HCT116 (cell line): ENCODE data around the gene CDK10. TPM values are rescaled to one million over a fixed set of nuclear protein-coding genes. Genes with fewer than 3 reads are reported as not detected.

ENCODE experiments used
- ATAC-seq: fragments of 200-7000 bp; cut with Tn5 transposase; 2 replicates; pipeline ENCODE4 v1.9.1; 2020; ENCODE audit warnings: mild to moderate bottlenecking, moderate library complexity
- BruUV-seq: library from RNA; stranded (reverse); fragments of 400-500 nt; replicated peaks from 2 replicates; lab custom pipeline; 2021; lab: Mats Ljungman, UMichigan
- CTCF ChIA-PET: fragments of 300-600 bp; sonication (Branson Sonifier 250); formaldehyde crosslinking; loops from one replicate; lab custom pipeline; 2021; ENCODE audit warnings: antibody characterized with exemption; lab: Charles Lee
- POLR2A ChIA-PET: fragments of 300-600, 350-600 bp; sonication (Branson Sonifier 250); formaldehyde crosslinking; loops from one replicate; lab custom pipeline; 2021; ENCODE audit warnings: antibody characterized with exemption; lab: Charles Lee
- RAD21 ChIA-PET, 2 experiments: fragments of 300-600 bp; sonication (Branson Sonifier 250); formaldehyde crosslinking; loops; one replicate each; lab custom pipeline; 2023; ENCODE audit warnings: low total read pairs in 2 of 2; ENCODE audit not compliant: uncharacterized antibody in 2 of 2, unreplicated experiment in 2 of 2, low non-redundant PET in 1 of 2; lab: Charles Lee
- DNase-seq: peaks from one replicate; pipeline ENCODE4 v3.0.0-alpha.2; 2010; ENCODE audit warnings: low read depth, low spot score
- H2AFZ ChIP-seq: fragments of 200-600 bp; shearing (Covaris generic), sonication (generic); 2 replicates; pipeline ENCODE4 v1.6.1; 2017; ENCODE audit warnings: low read depth, mixed run types, mixed read lengths, antibody characterized with exemption, low read length; ENCODE audit not compliant: poor library complexity, severe bottlenecking
- H3K27ac ChIP-seq: 2 replicates; pipeline ENCODE4 v1.5.1; 2012; ENCODE audit warnings: low read depth, low read length
- H3K27me3 ChIP-seq: fragments of 200-600 bp; sonication (generic); 2 replicates; pipeline ENCODE4 v1.6.1; 2016; ENCODE audit warnings: mixed run types, low read length, mixed read lengths; ENCODE audit not compliant: insufficient read depth
- H3K36me3 ChIP-seq, 2 experiments: fragments of 200-500 bp in 1 of 2; fragments of 200-600 bp in 1 of 2; sonication (Bioruptor generic) in 1 of 2; sonication (generic) in 1 of 2; 2 replicates each; pipeline versions ENCODE4 v1.5.1 to v1.6.1; 2014 to 2016; ENCODE audit warnings: low read length in 2 of 2, inconsistent platforms in 1 of 2, mixed read lengths in 1 of 2, mixed run types in 1 of 2; ENCODE audit not compliant: insufficient read depth in 2 of 2, control insufficient read depth in 1 of 2
- H3K4me1 ChIP-seq, 2 experiments: fragments of 200-600 bp in 1 of 2; sonication (generic) in 1 of 2; 2 replicates each; pipeline versions ENCODE4 v1.5.1 to v1.6.1; 2012 to 2017; ENCODE audit warnings: low read length in 2 of 2, inconsistent platforms in 1 of 2, mild to moderate bottlenecking in 1 of 2, mixed read lengths in 1 of 2, mixed run types in 1 of 2, moderate library complexity in 1 of 2; ENCODE audit not compliant: insufficient read depth in 2 of 2, control insufficient read depth in 1 of 2
- H3K4me2 ChIP-seq: fragments of 200-600 bp; sonication (generic); 2 replicates; pipeline ENCODE4 v1.6.1; 2017; ENCODE audit warnings: mixed run types, low read length, mixed read lengths
- H3K4me3 ChIP-seq, 2 experiments: fragments of 200-600 bp in 1 of 2; sonication (generic) in 1 of 2; replicated peaks in 1 of 2; 2 replicates each; pipeline ENCODE4 v1.5.1; 2011 to 2016; ENCODE audit warnings: low read length in 2 of 2, control low read depth in 1 of 2, low read depth in 1 of 2, mild to moderate bottlenecking in 1 of 2, mixed read lengths in 1 of 2, mixed run types in 1 of 2
- H3K79me2 ChIP-seq: fragments of 200-600 bp; sonication (generic); 2 replicates; pipeline ENCODE4 v1.6.1; 2017; ENCODE audit warnings: mild to moderate bottlenecking, mixed run types, low read length, moderate library complexity, mixed read lengths; ENCODE audit not compliant: insufficient read depth
- H3K9ac ChIP-seq: fragments of 200-600 bp; sonication (generic); 2 replicates; pipeline ENCODE4 v1.6.1; 2016; ENCODE audit warnings: low read length, mixed read lengths
- H3K9me2 ChIP-seq: fragments of 200-600 bp; sonication (generic), shearing (Covaris generic); 2 replicates; pipeline ENCODE4 v1.6.1; 2017; ENCODE audit warnings: mixed run types, mild to moderate bottlenecking, moderate library complexity; ENCODE audit not compliant: insufficient read depth
- H3K9me3 ChIP-seq, 2 experiments: fragments of 200-500 bp in 1 of 2; fragments of 200-600 bp in 1 of 2; sonication (Bioruptor generic) in 1 of 2; sonication (generic) in 1 of 2; 2 replicates each; pipeline ENCODE4 v1.6.1; 2014 to 2017; ENCODE audit warnings: low read length in 2 of 2, mixed read lengths in 2 of 2, inconsistent platforms in 1 of 2, low read depth in 1 of 2, mild to moderate bottlenecking in 1 of 2, mixed run types in 1 of 2, moderate library complexity in 1 of 2; ENCODE audit not compliant: control insufficient read depth in 1 of 2, insufficient read depth in 1 of 2
- H4K20me1 ChIP-seq: fragments of 200-600 bp; sonication (generic), shearing (Covaris generic); 2 replicates; pipeline ENCODE4 v1.6.1; 2017; ENCODE audit warnings: mixed run types, mild to moderate bottlenecking, moderate library complexity; ENCODE audit not compliant: insufficient read depth
- ATF3 ChIP-seq: IDR thresholded peaks from 2 replicates; pipeline ENCODE4 v1.6.1; 2012
- CBX3 ChIP-seq: IDR thresholded peaks from 2 replicates; pipeline ENCODE4 v1.6.1; 2012; ENCODE audit warnings: low read depth
- CEBPB ChIP-seq: IDR thresholded peaks from 2 replicates; pipeline ENCODE4 v1.6.1; 2012; ENCODE audit warnings: low read depth
- EGR1 ChIP-seq: IDR thresholded peaks from 2 replicates; pipeline ENCODE4 v1.6.1; 2012; ENCODE audit warnings: low read depth
- ELF1 ChIP-seq: IDR thresholded peaks from 2 replicates; pipeline ENCODE4 v1.6.1; 2012; ENCODE audit warnings: low read depth, borderline replicate concordance
- EZH2 ChIP-seq: fragments of 200-600 bp; sonication (generic); IDR thresholded peaks from 2 replicates; pipeline ENCODE4 v1.6.1; 2017; ENCODE audit warnings: antibody characterized with exemption, mixed run types
- EZH2phosphoT487 ChIP-seq: fragments of 200-600 bp; IDR thresholded peaks from 2 replicates; pipeline ENCODE4 v1.6.1; 2018; ENCODE audit warnings: antibody characterized with exemption, borderline replicate concordance
- FOSL1 ChIP-seq: IDR thresholded peaks from 2 replicates; pipeline ENCODE4 v1.6.1; 2012; ENCODE audit warnings: low read depth
- JUND ChIP-seq: IDR thresholded peaks from 2 replicates; pipeline ENCODE4 v1.6.1; 2012
- POLR2AphosphoS5 ChIP-seq: IDR thresholded peaks from 2 replicates; pipeline ENCODE4 v1.6.1; 2011; ENCODE audit warnings: mild to moderate bottlenecking, low read depth, low read length, moderate library complexity
- RAD21 ChIP-seq: IDR thresholded peaks from 2 replicates; pipeline ENCODE4 v1.6.1; 2012; ENCODE audit warnings: low read depth, mild to moderate bottlenecking
- SP1 ChIP-seq: IDR thresholded peaks from 2 replicates; pipeline ENCODE4 v1.6.1; 2012; ENCODE audit warnings: low read depth
- TCF7L2 ChIP-seq: IDR thresholded peaks from 2 replicates; pipeline ENCODE4 v1.7.0; 2011; ENCODE audit warnings: borderline replicate concordance, inconsistent platforms; ENCODE audit not compliant: insufficient read depth, insufficient read length; ENCODE audit errors: extremely low read depth
- ZBTB33 ChIP-seq: IDR thresholded peaks from 2 replicates; pipeline ENCODE4 v1.6.1; 2011; ENCODE audit warnings: mild to moderate bottlenecking, low read length, moderate library complexity; ENCODE audit not compliant: insufficient replicate concordance; ENCODE audit errors: extremely low read depth
- ZFX ChIP-seq: fragments of 450-650 bp; IDR thresholded peaks from 2 replicates; pipeline ENCODE4 v1.6.1; 2017
- ZNF274 ChIP-seq: fragments of 200-500 bp; sonication (Bioruptor generic); IDR thresholded peaks from 2 replicates; pipeline ENCODE4 v1.6.1; 2014; ENCODE audit warnings: mild to moderate bottlenecking, low read depth, low read length, inconsistent platforms
- intact Hi-C: fragments of 100-400 bp; cut with micrococcal nuclease; formaldehyde crosslinking; loops from 2 replicates; pipeline ENCODE4 v1.10.0; 2022
- total RNA-seq: library from RNA; stranded (reverse); gene quantifications from one replicate; pipeline ENCODE4 v1.2.1, GENCODE V29; 2021; ENCODE audit not compliant: unreplicated experiment
- TF ChIP-seq, protein P1 (sequence below), 3 experiments: fragments of 200-600 bp in 1 of 3; sonication (generic) in 1 of 3; IDR thresholded peaks in 2 of 3; conservative IDR thresholded peaks in 1 of 3; 2 replicates each; pipeline ENCODE4 v1.5.1; 2012 to 2017; ENCODE audit warnings: low read depth in 2 of 3, low read length in 2 of 3, antibody characterized with exemption in 1 of 3, borderline replicate concordance in 1 of 3, control low read depth in 1 of 3, mild to moderate bottlenecking in 1 of 3, mixed read lengths in 1 of 3, mixed run types in 1 of 3, moderate library complexity in 1 of 3; ENCODE audit not compliant: insufficient read depth in 1 of 3
- TF ChIP-seq, protein P2 (sequence below): IDR thresholded peaks from 2 replicates; pipeline ENCODE4 v1.6.1; 2012; ENCODE audit warnings: low read depth

Gene CDK10
- total RNA-seq, 1 experiment from 2014 or later, result 165 TPM

DNA sequence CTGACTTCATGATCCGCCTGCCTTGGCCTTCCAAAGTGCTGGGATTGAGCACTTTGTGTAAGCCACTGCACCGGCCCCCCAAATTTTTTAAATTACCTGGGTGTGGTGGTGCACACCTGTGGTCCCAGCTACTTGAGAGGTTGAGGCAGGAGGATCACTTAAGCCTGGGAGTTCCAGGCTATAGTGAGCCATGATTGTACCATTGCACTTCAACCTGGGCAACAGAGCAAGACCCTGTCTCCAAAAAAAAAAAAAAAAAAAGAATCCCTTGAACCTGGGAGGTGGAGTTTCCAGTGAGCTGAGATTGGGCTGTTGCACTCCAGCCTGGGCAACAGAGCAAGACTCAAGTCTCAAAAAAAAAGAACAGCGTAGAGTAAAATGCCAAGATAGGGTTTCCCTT, 50.1 kb downstream of the CDK10 start (continued):
- no peak for TF ChIP-seq ZBTB33

DNA sequence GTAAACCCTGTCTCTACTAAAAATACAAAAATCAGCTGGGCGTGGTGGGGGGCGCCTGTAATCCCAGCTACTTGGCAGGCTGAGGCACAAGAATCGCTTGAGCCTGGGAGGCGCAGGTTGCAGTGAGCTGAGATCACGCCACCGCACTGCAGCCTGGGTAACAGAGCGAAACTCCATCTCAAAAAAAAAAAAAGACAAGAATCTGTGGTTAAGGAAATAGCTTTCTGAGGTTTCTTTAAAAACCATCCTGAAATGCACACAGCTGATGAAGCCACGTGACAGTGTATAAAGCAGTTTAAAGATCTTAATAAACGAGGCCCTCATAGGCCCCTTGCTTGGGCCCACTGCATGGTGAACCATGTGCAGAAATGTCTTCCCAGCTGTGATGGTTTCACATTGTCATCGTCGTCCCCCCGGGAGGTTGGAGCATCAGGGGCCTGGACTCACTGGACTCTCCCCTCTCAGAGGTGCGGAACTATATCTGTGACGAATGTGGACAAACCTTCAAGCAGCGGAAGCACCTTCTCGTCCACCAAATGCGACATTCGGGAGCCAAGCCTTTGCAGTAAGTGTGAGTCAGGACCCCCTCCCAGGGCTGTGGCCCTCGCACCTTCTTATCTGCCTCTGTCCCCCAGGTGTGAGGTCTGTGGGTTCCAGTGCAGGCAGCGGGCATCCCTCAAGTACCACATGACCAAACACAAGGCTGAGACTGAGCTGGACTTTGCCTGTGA, 51.0 kb downstream of the CDK10 start:
- peaks cover 8% of the 10 kb centered on the region; the same call in 1 of the 2 replicates for H3K79me2 ChIP-seq
- intact Hi-C loops, result loop anchor here (5.0 kb wide), 1 partner anchor 50 kb away; no protein-coding TSS in a partner anchor
- DNase-seq, result no peak
- H3K9me2 ChIP-seq, result no peaks in the 10 kb centered on the region
- CTCF ChIA-PET, result no interaction called here
- no peak overlapping the region for H3K4me2 ChIP-seq
- H4K20me1 ChIP-seq, result no peaks in the 10 kb centered on the region; the same call in 1 of the 2 replicates
- POLR2A ChIA-PET, result no interaction called here
- H3K4me3 ChIP-seq, result no peak overlapping the region
- RAD21 ChIA-PET, result no interaction called here
- H3K9ac ChIP-seq, result no peak overlapping the region
- H3K36me3 ChIP-seq, result peaks cover 76 to 82% of the 10 kb centered on the region in 2 experiments
- no peak overlapping the region for H2AFZ ChIP-seq
- BruUV-seq, result no TSS peak
- peak overlapping the region; percentile 19; the same call in 1 of the 2 replicates for H3K27ac ChIP-seq
- no peaks in the 10 kb centered on the region for H3K9me3 ChIP-seq
- H3K4me1 ChIP-seq, result no peaks in the 10 kb centered on the region
- no peak for ATAC-seq
- H3K27me3 ChIP-seq, result no peaks in the 10 kb centered on the region
- no peak for TF ChIP-seq POLR2AphosphoS5
- no peak for TF ChIP-seq ZNF274
- no peak for TF ChIP-seq EZH2phosphoT487
- no peak for TF ChIP-seq EGR1
- TF ChIP-seq FOSL1, result no peak
- TF ChIP-seq RAD21, result no peak
- no peak for TF ChIP-seq CEBPB
- TF ChIP-seq ELF1, result no peak
- TF ChIP-seq, protein P1, sequence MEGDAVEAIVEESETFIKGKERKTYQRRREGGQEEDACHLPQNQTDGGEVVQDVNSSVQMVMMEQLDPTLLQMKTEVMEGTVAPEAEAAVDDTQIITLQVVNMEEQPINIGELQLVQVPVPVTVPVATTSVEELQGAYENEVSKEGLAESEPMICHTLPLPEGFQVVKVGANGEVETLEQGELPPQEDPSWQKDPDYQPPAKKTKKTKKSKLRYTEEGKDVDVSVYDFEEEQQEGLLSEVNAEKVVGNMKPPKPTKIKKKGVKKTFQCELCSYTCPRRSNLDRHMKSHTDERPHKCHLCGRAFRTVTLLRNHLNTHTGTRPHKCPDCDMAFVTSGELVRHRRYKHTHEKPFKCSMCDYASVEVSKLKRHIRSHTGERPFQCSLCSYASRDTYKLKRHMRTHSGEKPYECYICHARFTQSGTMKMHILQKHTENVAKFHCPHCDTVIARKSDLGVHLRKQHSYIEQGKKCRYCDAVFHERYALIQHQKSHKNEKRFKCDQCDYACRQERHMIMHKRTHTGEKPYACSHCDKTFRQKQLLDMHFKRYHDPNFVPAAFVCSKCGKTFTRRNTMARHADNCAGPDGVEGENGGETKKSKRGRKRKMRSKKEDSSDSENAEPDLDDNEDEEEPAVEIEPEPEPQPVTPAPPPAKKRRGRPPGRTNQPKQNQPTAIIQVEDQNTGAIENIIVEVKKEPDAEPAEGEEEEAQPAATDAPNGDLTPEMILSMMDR (IDR thresholded peaks at IDR 0.05 in 2 of 3, conservative IDR thresholded peaks at IDR 0.05 in 1 of 3; ENCODE audit: borderline replicate concordance in 1 of 3, insufficient read depth in 1 of 3, low read depth in 2 of 3, low read length in 2 of 3), result no peak
- no peak for TF ChIP-seq TCF7L2
- TF ChIP-seq, protein P2, sequence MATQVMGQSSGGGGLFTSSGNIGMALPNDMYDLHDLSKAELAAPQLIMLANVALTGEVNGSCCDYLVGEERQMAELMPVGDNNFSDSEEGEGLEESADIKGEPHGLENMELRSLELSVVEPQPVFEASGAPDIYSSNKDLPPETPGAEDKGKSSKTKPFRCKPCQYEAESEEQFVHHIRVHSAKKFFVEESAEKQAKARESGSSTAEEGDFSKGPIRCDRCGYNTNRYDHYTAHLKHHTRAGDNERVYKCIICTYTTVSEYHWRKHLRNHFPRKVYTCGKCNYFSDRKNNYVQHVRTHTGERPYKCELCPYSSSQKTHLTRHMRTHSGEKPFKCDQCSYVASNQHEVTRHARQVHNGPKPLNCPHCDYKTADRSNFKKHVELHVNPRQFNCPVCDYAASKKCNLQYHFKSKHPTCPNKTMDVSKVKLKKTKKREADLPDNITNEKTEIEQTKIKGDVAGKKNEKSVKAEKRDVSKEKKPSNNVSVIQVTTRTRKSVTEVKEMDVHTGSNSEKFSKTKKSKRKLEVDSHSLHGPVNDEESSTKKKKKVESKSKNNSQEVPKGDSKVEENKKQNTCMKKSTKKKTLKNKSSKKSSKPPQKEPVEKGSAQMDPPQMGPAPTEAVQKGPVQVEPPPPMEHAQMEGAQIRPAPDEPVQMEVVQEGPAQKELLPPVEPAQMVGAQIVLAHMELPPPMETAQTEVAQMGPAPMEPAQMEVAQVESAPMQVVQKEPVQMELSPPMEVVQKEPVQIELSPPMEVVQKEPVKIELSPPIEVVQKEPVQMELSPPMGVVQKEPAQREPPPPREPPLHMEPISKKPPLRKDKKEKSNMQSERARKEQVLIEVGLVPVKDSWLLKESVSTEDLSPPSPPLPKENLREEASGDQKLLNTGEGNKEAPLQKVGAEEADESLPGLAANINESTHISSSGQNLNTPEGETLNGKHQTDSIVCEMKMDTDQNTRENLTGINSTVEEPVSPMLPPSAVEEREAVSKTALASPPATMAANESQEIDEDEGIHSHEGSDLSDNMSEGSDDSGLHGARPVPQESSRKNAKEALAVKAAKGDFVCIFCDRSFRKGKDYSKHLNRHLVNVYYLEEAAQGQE, result no peak
- no peak for TF ChIP-seq CBX3
- TF ChIP-seq SP1, result no peak
- no peak for TF ChIP-seq JUND
- TF ChIP-seq ZFX, result no peak
- TF ChIP-seq ATF3, result no peak
- no peak for TF ChIP-seq EZH2
